HG03460 (cell line): Measurements from ENCODE around the gene AGFG1.
A peak's percentile ranks its signal among the peaks of the same experiment; 100 is the strongest.
"Not testable (repeated sequence)": the region's sequence is repeated elsewhere in the genome, so short reads cannot be mapped to it uniquely, and the experiment has no call there.

Experiments used
- ATAC-seq: cut with Tn5 transposase; IDR thresholded peaks from one replicate; pipeline ENCODE4 v1.9.1; 2021; ENCODE audit not compliant: unreplicated experiment

Gene AGFG1

DNA sequence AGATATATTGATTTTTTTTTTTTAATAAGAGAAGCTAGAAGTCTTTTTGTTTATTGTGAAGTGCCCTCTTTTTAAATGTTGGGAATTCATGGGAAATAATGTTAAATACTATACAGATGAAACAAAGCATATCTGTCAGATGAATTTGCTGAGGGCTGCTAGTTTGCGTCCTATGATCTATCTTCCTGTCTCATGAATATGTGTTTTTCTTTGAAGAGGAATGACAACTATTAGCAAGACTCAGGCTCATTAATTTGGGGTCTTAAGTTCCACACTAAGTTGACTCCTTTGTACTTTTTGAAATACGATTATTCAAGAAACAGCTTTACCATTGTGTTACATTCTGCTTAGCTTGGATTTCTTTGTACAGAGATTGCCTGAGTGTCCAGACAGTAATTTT is 57.9 kb downstream of the AGFG1 start:
- no peak for ATAC-seq

DNA sequence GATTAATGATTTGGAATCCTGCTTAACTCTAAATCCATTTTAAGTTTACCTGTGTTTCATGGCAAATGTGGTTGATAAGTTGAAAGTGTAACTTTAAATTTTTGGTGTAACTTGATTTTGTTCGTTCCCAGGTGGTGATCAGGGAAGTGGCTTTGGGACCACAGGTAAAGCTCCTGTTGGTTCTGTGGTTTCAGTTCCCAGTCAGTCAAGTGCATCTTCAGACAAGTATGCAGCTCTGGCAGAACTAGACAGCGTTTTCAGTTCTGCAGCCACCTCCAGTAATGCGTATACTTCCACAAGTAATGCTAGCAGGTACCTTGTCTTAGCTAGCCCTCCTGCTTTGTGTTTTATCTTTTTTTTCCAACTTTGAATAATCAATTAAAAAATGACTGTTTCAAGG is 62.8 kb downstream of the AGFG1 start:
- peak; percentile 91 for ATAC-seq

DNA sequence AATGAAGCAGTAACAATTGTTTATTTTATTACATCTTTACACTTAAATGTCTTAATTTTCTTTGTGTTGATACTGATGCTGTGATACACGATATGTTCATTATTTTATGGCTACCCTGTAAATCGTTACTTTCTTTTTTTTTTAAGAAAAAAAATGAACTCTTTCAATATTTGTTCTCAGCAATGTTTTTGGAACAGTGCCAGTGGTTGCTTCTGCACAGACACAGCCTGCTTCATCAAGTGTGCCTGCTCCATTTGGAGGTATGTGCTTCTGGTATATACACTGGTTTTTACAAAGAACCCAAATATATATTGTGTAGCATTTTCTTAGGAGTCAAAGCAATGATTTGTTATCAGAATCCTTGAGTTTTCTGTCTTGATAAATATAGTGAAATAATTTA is 64.5 kb downstream of the AGFG1 start:
- no peak for ATAC-seq

DNA sequence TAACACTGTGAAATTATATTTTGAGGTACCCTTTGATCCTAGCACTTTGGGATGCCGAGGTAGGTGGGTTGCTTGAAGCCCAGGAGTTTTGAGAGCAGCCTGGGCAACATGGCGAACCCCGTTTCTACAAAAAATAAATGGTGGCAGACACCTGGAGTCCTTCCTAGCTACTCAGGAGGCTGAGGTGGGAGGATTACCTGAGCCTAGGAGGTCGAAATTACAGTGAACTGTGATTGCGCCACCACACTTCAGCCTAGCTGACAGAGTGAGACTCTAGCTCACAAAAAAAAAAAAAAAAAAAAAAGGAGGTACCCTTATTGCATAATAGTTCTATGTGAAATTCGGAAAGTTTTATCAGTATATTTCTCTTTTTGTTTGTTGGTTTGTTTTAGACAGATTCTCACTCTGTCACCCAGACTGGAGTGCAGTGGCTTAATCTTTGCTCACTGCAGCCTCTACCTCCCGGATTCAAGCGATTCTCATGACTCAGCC is 67.6 kb downstream of the AGFG1 start:
- ATAC-seq: no peak

DNA sequence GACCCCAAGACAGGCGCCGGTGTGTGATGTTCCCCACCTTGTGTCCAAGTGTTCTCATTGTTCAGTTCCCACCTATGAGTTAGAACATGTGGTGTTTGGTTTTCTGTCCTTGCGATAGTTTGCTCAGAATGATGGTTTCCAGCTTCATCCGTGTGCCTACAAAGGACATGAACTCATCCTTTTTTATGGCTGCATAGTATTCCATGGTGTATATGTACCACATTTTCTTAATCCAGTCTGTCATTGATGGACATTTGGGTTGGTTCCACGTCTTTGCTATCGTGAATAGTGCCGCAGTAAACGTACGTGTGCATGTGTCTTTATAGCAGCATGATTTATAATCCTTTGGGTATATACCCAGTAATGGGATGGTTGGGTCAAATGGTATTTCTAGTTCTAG is 68.4 kb downstream of the AGFG1 start:
- not testable (repeated sequence) for ATAC-seq

DNA sequence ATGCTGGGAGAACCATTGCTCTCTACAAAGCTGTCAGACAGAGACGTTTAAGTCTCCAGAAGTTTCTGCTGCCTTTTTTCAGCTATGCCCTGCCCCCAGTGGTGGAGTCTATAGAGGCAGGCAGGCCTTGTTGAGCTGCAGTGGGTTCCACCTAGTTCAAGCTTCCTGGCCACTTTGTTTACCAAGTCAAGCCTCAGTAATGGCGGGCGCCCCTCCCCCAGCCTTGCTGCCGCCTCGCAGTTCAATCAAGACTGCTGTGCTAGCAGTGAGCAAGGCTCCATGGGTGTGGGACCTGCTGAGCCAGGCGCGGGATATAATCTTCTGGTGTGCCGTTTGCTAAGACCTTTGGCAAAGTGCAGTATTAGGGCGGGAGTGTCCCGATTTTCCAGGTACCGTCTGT is 74.0 kb downstream of the AGFG1 start:
- ATAC-seq: no peak

DNA sequence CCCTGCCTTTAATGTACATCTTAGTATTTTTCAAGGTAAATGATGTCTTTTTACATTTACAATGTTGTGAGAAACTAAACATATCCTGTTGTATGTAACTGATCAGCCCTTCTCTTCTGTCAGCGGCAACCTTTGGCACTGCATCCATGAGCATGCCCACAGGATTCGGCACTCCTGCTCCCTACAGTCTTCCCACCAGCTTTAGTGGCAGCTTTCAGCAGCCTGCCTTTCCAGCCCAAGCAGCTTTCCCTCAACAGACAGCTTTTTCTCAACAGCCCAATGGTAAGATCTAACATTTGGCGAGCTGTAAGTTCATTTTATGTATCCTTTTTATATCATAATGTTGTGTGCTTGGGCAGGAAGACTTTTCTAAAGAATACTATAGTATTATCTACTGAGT is 79.9 kb downstream of the AGFG1 start:
- ATAC-seq: no peak

DNA sequence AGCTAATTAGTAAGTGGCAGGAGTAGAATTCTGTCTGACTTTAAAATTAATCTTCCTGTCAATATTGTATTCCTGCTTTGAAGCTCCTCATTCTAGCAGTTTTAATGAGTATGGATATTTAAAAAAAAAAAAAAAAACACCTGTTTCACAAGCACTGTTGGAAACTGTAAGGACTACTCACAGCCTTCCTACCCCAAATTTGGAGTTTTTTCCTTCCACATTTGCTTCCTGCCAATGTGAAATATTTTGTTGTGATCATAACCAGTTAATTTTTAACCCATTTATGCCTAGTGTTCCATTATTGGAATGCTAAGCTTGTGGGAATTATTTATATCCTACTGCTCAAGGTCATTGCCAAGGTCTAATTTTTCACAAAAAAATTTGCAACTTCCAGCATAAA is 90.6 kb downstream of the AGFG1 start:
- ATAC-seq: no peak

DNA sequence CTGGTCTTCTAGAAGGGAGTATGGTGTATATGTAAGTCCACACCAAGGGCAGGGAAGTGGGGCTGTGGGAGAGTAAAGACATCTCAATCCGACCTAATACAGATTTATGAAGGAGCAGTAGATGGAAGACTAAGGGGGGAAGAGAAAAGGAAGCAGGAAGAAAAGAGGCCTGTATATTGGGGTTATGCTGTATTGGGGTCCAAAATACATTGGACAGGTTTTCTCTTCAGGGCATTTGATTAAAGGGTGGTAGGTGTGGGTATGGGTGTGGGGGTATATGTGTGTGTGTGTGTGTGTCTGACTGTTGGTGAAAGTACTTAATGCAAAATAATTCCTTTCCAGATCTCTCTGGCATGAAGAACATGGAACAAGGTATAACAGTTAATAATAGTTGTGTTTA is 93.1 kb downstream of the AGFG1 start:
- ATAC-seq: no peak

DNA sequence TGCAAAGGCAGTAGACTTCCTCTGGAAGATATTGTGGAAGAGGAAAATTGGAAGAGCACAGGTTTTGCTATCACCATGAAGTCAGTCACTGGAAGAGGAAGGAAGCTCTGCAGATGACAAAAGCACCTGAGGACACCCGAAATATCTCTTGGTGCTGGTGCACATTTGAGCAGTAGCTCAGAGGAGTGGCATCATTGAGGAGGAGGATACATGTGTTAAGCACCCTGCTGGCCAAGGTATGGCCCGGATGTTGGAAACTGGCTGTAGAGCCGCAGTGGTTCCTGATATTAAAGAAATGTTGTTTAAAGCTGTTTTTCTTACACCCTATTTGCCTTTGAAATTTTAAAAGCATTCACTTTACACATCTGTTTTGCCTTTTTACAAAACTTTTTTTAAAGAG is 94.1 kb downstream of the AGFG1 start:
- ATAC-seq: no peak

DNA sequence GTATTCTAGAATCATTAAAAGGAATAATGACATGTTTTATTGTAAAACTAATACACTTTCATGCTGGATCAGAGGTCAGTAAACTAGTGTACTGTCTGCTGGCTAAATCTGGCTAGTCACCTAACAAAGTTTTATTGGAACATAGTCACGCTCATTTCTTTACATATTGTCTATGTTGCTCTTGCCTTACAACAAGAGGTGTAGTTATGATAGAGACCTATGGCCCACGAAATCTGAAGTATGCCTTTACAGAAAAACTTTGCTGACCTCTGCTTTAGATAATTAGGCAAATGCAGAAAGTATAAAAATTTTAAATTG is 96.9 kb downstream of the AGFG1 start:
- no peak for ATAC-seq

DNA sequence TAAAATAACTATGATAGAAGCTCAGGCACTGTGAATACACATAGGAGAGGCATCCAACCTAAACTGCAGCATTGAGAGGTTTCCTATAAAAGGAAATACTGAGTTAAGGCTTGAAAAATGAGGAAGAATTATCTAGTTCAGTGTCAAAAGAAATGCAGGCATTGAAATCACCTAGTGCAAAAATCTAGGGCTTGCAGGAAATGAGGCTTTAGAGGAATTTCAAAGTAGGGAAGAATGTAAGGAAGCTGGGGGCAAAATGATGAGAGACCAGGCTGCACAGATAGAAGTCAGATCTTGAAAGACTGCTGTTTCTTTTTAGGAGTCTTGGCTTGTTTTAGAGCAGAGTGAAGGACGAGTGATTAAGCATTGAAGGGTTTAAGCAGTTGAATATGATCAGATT is 98.7 kb downstream of the AGFG1 start:
- no peak for ATAC-seq

DNA sequence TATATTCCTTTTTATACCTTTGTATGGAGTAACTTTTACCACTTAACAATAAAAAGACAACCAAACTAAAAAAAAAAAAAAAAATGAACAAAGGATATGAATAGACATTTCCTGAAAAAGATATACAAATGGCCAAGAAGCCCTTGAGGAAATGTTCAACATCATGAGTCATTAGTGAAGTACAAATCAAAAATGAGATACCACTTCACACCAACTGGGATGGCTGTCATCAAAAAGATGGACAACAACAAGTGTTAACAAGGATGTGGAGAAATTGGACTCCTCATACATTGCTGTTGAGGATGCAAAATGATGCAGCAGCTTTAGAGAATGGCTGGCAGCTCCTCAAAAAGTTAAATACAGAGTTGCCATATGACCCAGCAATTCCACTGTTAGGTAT is 104.2 kb downstream of the AGFG1 start:
- ATAC-seq: no peak

DNA sequence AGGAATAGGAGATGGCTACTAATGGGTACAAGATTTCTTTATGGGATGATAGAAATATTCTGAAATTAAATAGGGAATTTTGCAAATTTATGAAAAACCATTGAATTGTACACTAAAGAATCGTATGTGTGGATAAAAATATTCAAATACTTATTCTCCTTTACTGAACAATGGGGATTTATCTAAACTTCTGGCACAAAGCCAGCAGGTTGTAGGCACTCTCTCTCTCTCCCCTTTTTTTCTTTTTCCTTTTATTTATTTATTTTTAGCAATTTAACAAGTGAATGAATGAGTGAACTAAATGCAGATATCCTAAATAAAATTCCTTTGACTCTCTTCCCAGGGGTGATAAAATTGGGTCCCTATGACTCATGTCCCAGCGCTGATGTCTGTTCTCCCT is 104.9 kb downstream of the AGFG1 start:
- no peak for ATAC-seq

DNA sequence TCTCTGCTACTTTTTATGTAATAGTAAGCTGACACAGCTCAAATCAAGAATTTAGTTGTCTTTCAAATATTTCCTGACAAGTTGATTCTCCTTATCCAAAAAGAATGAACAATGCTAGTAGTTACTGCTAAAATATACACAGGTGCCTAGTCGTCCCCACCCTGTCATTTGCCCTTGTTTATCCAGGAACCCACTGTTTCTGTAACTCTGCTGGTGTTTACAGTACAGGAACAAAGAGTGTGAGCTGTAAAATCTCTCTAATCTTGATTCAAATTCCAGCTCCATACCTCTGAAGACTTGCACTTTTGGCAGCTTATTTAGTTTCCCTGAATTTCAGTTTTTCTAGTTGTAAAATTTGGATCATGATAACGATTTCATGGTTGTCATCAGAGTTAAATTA is 105.6 kb downstream of the AGFG1 start:
- no peak for ATAC-seq

DNA sequence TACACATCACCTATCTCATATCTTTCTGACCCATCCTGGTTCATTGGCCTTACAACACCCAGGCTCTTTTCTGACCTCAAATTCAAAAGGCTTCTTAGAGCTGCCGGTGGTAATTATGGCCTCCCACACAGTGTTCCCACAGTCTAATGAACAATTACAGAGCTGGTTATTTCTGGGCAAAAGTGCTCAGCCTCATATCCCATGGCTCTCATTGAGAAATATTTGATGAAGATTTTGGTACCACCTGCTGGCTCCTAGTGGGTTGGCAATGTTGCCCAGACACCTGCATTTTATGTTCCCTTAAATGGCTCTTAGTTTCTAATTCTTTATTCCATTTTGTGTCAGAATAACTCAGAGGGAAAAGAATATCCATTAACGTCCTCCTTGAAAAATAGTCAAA is 106.7 kb downstream of the AGFG1 start:
- ATAC-seq: no peak

DNA sequence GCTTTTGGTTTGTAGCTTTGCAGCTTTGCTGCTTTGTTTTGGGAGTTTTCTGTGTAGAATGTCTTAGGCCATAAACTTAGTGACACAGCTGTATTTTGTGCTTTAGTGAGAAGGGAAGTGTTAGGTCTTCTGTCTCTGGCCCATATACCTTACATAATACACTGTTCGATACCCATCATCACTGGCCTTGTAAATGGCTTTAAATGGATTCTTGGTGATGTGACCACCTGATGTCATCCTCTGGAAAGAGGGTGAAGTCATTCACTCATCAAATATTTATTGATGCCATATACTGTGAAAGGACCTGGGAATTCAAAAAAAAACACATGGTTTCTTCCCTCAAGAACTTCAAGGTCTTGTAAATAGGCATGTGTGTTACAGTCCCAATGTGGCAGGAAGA is 107.8 kb downstream of the AGFG1 start:
- no peak for ATAC-seq

DNA sequence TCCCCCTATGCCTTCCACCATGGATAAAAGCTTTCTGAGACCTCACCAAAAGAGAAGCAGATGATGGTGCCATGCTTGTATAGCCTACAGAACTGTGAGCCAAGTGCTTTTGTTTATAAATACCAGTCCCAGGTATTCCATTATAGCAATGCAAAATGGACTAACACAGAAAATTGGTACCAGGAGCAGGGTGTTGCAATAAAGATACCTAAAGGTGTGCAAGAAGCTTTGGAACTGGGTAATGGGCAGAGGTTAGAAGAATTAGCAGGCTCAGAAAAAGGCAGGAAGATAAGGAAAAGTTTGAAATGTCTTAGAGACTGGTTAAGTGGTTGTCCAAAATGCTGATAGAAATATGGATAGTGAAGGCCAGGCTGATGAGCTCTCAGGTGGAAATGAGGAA is 110.4 kb downstream of the AGFG1 start:
- ATAC-seq: no peak

DNA sequence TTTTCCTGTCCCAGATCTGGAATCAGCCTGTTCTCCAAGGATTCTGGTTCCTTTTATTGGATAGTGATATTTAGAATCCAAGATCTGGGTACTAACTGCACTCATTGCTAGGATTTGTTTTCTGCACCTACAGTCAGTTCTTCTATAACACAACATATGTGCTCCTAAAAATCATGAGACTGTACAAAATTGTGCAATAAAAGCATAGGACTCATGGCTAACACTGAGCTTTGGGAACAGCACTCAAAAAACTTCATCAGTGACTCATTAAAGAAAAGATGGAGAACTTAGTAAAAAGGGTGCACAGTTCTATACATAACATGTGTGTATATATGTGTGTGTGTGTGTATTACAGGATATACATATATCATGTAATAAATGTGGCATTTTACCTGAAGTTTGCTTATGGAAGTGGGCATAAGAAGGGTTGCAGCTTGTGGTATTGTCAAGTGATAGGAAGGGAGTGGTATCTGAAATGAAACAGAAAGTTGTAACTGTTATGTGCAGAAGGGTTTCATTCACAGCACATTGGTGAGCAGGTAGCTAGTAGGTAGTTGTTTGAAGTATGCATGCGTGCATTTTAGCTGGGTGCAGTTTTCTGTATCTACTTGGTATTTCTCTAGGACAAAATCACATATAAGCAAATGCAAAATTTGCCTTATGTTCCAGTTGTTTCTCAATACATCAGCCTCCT is 120.9 kb downstream of the AGFG1 start:
- peak; percentile 87 for ATAC-seq

DNA sequence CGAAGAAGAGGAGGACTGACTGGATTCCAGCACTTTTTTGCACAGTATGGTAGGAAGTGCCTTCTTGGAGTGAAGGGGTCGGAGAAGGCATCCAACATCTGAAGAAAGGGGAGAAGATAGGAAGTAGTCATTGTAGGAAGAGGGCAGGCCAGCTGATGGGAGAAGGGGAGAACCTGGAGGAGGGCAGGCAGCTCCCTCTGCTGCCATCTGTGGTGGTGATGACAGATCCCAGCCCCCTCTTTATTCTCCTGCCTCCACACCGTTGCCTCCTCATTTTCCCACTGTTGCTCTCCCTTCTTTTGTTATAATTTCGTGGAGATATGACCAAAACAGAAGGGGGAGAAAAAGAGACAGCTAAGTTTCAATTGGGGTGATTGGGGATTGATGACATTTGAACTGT is 123.8 kb downstream of the AGFG1 start:
- ATAC-seq: no peak

DNA sequence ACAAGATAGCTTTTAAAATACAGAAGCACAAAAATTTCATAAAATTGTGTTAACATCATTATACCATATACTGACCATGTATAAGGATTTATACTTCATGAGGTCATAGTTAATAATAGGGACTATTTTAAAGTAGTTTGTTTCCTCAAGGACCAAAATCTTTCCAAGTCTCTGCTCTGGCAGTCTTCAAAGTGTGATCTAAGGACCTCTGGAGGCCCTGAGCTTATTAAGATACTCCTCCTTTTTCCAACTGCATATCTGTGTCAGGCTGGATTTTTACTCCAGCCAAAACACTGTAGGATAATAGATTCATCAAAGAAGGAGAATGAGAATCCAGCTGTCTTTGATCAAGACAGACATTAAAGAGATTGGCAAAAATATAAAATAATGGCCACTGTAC is 125.1 kb downstream of the AGFG1 start:
- no peak for ATAC-seq

DNA sequence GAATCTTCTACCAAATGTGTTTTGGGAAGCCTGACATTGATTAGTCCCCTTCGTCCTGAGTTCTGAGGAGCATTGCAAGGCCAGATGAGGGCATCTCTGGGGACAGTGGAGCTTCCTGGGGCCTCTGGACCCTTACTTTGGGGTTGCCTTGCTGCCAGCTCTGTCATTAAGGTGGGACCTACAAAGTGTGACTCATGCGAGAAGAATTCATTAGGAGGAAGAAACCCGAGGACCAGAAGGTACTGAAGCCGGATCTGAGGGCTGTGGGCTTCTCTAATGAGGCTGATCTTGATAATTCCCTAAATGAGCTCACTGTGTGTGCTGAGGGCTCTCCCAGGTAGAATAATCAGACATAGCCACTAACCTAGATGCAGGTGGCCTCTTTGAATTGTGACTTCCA is 126.0 kb downstream of the AGFG1 start:
- ATAC-seq: no peak

DNA sequence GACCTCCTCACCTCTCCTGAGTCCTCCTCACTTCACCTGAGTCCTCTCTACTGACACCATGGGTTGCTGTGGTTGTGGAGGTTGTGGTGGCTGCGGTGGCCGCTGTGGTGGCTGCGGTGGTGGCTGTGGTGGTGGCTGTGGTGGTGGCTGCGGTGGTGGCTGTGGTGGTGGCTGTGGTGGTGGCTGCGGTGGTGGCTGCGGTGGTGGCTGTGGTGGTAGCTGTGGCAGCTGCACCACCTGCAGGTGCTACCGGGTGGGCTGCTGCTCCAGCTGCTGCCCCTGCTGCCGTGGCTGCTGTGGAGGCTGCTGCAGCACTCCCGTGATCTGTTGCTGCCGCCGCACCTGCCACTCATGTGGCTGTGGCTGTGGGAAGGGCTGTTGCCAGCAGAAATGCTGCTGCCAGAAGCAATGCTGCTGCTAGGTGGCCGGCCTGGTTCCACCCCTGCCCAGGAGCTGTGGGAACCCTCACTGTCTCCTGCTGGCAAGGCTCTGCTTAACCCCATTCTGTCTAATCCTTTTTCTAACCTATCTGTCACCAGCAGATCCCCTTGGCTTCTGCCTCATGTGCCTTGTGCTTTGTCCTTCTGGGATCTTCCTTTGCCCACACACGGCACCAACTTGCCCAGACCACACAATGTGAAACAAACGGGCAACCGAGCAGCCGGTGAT is 127.0 kb downstream of the AGFG1 start, which contains the start of gene SCYGR2:
SCYGR2 (plus strand) TSS at position 59 of the 669 bp plus-strand sequence; CDS start at position 59, 0 bp downstream.
- not testable (repeated sequence) for ATAC-seq
